Muscle of leg (tissue), 11 donors: Measurements from ENCODE around the gene SERPINB12. TPM values are rescaled to one million over a fixed set of nuclear protein-coding genes. Genes with fewer than 3 reads are reported as not detected.

Source experiments
- DNase-seq: peaks from one replicate; pipeline ENCODE4 v3.0.0; 2013
- H3K27ac ChIP-seq: one replicate; pipeline ENCODE4 v1.5.1; 2013; ENCODE audit warnings: mild to moderate bottlenecking, low read length, control low read depth
- H3K27me3 ChIP-seq: one replicate; pipeline ENCODE4 v1.6.1; 2013; ENCODE audit warnings: low read length; ENCODE audit not compliant: control insufficient read depth, insufficient read depth
- H3K36me3 ChIP-seq: one replicate; pipeline ENCODE4 v1.6.1; 2013; ENCODE audit warnings: low read length; ENCODE audit not compliant: control insufficient read depth, insufficient read depth
- H3K4me1 ChIP-seq: one replicate; pipeline ENCODE4 v1.6.1; 2013; ENCODE audit warnings: low read length; ENCODE audit not compliant: control insufficient read depth, insufficient read depth
- H3K4me3 ChIP-seq: one replicate; pipeline ENCODE4 v1.5.1; 2013; ENCODE audit warnings: low read length, control low read depth
- H3K9me3 ChIP-seq: replicated peaks from 2 replicates; pipeline ENCODE4 v1.6.1; 2013; ENCODE audit warnings: low read depth, low read length; ENCODE audit not compliant: control insufficient read depth
- WGBS: methylation state at CpG from one replicate; pipeline ENCODE4 v1.1.5; 2013; ENCODE audit warnings: missing lambda C conversion rate; ENCODE audit not compliant: insufficient coverage; 5-methylcytosine and 5-hydroxymethylcytosine counted together
- polyA plus RNA-seq, 8 donors: library from polyadenylated mRNA; unstranded; fragments of 120-200 nt; gene quantifications; one replicate each; pipeline versions ENCODE4 v1.2.1 to v1.2.3, GENCODE V29; 2013; ENCODE audit warnings: inconsistent platforms in 1 of 8, low replicate concordance in 1 of 8; ENCODE audit not compliant: insufficient read length in 8 of 8, insufficient read depth in 1 of 8
- total RNA-seq: library from RNA; stranded (reverse); fragments of 120-200 nt; gene quantifications from one replicate; pipeline ENCODE4 v1.2.4, GENCODE V29; 2013

SERPINB12 gene
- total and polyA plus RNA-seq, 9 donors = 0.23 to 1.3 (median 0.43) TPM

DNA sequence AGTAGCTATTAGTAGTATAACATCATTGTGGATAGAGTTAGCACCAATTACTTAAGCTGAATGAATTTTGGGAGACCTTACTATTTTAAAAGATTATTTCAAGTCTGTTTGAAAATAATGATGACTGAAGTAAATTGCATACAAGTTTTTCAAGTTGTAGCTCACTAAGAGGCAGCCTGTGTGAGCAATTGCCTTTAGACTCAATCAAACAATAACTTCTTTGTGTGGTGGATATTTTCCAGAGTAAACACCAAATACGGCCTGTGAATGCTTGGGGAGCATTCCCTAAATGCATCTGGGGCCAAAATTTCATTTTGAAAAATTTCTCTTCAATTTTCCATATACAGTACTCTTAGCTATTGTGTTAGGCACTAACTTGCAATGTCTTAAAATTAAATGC lies 7.9 kb downstream of the SERPINB12 start:
- DNase-seq = no peak
- H3K36me3 ChIP-seq = no peaks in the 10 kb centered on the region
- H3K27ac ChIP-seq = no peak overlapping the region
- no peaks in the 10 kb centered on the region for H3K27me3 ChIP-seq
- peaks cover 6% of the 10 kb centered on the region for H3K4me1 ChIP-seq
- no CpG with 5 or more reads among the region's 1 CpG for WGBS
- no peak overlapping the region for H3K4me3 ChIP-seq
- H3K9me3 ChIP-seq = no peaks in the 10 kb centered on the region

DNA sequence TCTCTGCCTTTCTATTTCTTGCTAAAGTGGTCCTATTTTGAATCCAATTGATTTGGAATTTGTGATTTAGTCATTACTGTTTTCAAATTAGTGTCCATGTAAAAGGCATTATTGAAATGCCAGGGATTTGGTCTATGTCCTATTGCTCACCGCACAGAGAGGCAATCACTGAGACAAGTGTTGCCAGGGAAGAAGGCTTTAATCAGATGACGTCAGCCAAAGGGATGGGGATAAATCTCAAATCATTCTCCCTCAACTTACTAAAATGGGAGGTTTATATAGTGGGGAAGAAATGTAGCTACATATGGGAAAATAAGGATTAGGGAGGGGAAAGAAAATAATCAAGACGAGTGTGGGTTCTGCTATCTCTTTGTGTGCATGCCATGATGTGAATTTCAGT lies 9.6 kb downstream of the SERPINB12 start:
- no peaks in the 10 kb centered on the region for H3K27me3 ChIP-seq
- no peak for DNase-seq
- peaks cover 6% of the 10 kb centered on the region for H3K4me1 ChIP-seq
- no peak overlapping the region for H3K4me3 ChIP-seq
- no peaks in the 10 kb centered on the region for H3K9me3 ChIP-seq
- H3K36me3 ChIP-seq = no peaks in the 10 kb centered on the region
- WGBS = 100% methylated on average over 1 of the region's 3 CpGs
- no peak overlapping the region for H3K27ac ChIP-seq

DNA sequence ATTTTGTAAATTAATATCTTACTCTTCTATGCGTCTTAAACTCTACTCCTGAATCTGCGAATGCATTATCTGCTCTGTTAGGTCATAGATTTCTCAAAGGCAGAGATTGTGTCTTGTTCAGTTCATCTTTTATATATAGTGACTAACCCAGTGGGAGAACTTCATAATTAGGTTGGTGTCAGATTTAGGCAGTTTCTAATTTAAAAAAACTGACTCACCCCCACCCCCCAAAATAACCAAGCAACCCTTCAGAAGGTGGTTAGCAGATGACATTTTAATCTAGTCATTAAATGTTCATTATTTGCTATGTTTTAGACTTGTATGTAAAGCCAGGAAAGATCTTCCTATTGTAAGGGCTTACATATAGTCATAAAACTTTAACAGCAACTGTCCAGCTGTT lies 10.4 kb downstream of the SERPINB12 start:
- Histone ChIP-seq H3K36me3 (no peaks in the 10 kb centered on the region), H3K4me3 (no peak overlapping the region), H3K27ac (peak overlapping the region; percentile 52), H3K4me1 (peaks cover 6% of the 10 kb centered on the region), H3K9me3 (no peaks in the 10 kb centered on the region), H3K27me3 (no peaks in the 10 kb centered on the region)
- no peak for DNase-seq
- WGBS = no CpG with 5 or more reads among the region's 2 CpGs

DNA sequence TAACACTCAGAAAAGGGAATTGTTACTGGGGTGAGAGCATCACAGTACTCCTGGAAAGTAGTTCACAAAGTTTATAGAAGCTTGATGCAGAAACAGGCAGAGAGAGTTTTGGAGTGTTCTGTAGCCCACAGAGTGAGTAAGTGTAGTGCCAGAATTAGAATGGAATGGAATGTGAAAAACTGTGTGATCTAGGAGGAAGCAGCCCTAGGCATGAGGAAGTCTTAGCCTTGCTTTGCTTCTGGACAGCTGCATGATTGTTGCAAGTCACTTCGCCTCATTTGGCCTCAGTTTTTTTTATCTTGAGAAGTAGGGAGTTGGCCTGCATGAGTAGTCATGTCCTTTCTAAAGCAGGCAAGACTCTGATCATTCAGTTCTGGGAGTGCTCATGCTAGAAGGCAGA lies 10.9 kb downstream of the SERPINB12 start:
- H3K4me1 ChIP-seq = peaks cover 6% of the 10 kb centered on the region
- no peaks in the 10 kb centered on the region for H3K36me3 ChIP-seq
- peak; percentile 78 for DNase-seq
- WGBS = no CpG with 5 or more reads among the region's 1 CpG
- no peaks in the 10 kb centered on the region for H3K27me3 ChIP-seq
- H3K9me3 ChIP-seq = no peaks in the 10 kb centered on the region
- peak overlapping the region; percentile 52 for H3K27ac ChIP-seq
- H3K4me3 ChIP-seq = no peak overlapping the region

DNA sequence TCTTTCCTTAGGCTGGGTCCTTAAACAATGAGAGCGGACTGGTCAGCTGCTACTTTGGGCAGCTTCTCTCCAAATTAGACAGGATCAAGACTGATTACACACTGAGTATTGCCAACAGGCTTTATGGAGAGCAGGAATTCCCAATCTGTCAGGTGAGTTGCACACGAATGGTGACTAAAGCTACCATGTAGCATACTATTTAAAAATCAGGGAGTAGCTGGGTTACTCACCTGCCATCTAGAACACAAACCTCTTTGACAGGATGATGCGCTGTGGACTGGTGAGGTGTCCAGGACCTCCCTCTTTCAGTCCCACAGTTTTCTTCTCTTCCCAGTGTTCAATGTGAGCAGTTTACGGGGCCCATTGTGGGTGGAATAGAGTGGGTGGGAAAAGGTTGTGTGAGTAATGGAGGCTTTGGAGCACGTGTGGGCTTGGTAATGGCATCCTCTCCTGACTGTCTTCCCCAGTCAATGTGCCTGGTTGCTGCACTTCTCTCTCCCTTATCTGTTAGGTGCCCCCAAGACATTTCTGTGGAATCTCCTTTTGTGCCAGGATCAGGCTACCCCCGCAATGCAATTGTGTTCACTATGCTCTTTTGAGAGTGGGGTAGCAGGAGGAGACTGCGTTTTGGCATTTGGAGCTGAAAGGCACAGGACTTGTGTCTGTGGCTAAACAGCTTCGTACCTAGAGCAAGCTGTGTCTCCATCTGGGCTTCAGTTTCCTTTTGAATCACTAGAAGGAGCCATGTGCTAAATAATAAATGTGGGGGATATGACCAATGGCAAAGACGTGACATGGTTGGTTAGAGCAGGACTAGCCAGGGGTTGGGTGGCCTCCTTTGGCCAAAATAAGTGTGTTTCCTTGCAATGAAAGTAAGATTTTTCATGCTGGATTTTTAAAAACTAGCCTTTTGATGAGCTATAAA lies 17.7 kb downstream of the SERPINB12 start:
- H3K27ac ChIP-seq = no peak overlapping the region
- H3K36me3 ChIP-seq = no peaks in the 10 kb centered on the region
- no peaks in the 10 kb centered on the region for H3K9me3 ChIP-seq
- 78% methylated on average over 6 of the region's 9 CpGs for WGBS
- peaks cover 4% of the 10 kb centered on the region for H3K4me1 ChIP-seq
- no peak for DNase-seq
- no peaks in the 10 kb centered on the region for H3K27me3 ChIP-seq
- no peak overlapping the region for H3K4me3 ChIP-seq

GRCh38 chr18:63562284-63562683 lies 20.1 kb downstream of the SERPINB12 start:
- H3K9me3 ChIP-seq = no peaks in the 10 kb centered on the region
- no peak for DNase-seq
- no peak overlapping the region for H3K27ac ChIP-seq
- no peaks in the 10 kb centered on the region for H3K27me3 ChIP-seq
- H3K4me1 ChIP-seq = peaks cover 4% of the 10 kb centered on the region
- WGBS = 91% methylated on average over 4 of the region's 4 CpGs
- no peaks in the 10 kb centered on the region for H3K36me3 ChIP-seq
- no peak overlapping the region for H3K4me3 ChIP-seq

DNA sequence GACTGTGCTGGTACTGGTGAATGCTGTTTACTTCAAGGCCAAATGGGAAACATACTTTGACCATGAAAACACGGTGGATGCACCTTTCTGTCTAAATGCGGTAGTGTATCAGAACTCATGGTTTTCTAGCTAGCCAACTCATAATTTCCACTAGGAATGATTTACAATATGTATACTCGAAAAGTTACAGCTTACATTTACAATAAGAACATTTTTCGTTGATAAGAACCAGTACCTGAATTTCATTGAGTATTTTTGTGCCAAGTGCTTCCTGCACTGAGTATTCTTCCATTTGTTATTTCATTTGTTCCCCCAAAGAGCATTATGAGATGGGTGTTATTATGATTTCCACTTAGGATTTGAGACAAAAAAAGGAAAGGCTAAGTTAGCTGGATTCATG lies 21.9 kb downstream of the SERPINB12 start:
- H3K36me3 ChIP-seq = no peaks in the 10 kb centered on the region
- no peak overlapping the region for H3K4me3 ChIP-seq
- no peaks in the 10 kb centered on the region for H3K9me3 ChIP-seq
- peaks cover 4% of the 10 kb centered on the region for H3K4me1 ChIP-seq
- H3K27ac ChIP-seq = no peak overlapping the region
- 40% methylated on average over 1 of the region's 4 CpGs for WGBS
- no peaks in the 10 kb centered on the region for H3K27me3 ChIP-seq
- no peak for DNase-seq

DNA sequence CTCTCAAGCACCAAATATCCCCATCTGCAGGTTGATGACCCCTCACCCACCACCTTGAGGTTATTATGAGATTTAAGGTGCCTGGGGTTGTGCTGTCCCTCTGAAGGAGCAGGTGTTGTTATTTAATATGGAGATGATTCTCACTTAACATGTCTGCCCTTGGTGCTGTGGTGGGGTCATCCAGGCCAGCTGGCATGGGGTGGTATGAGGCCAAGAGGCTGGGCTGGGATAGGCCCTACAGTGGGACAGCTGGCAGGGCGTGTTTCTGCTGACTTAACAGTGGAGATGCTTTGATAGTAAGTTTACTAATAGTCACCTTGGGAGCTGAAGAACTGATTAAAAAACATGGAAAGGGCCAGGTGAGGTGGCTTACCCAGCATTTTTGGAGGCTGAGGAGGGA lies 22.4 kb downstream of the SERPINB12 start:
- H3K36me3 ChIP-seq = no peaks in the 10 kb centered on the region
- no peak overlapping the region for H3K4me3 ChIP-seq
- H3K9me3 ChIP-seq = no peaks in the 10 kb centered on the region
- no peak overlapping the region for H3K27ac ChIP-seq
- H3K4me1 ChIP-seq = peaks cover 4% of the 10 kb centered on the region
- H3K27me3 ChIP-seq = no peaks in the 10 kb centered on the region
- peak; percentile 49 for DNase-seq
- 60% methylated on average over 1 of the region's 1 CpG for WGBS

DNA sequence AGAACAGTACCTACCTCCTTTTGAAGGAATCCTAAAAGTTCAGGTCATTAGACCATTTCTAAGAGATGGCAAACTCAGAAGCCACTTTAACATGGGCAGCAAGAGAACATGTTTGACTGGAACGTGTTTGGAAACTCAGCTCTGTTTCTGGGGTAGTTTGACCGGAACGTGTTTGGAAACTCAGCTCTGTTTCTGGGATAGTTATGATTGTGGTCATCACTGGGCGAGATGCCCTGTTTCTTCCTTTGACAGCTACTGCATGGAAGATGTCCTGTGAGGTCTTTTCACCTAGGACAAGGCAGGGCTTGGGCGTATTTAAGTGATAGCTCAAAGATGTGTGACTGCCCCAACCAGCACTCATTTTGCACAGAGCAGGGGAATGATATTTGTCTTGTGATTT lies 25.1 kb downstream of the SERPINB12 start:
- no peak overlapping the region for H3K4me3 ChIP-seq
- 88% methylated on average over 4 of the region's 5 CpGs for WGBS
- no peaks in the 10 kb centered on the region for H3K36me3 ChIP-seq
- peaks cover 4% of the 10 kb centered on the region for H3K4me1 ChIP-seq
- no peak for DNase-seq
- no peak overlapping the region for H3K27ac ChIP-seq
- no peaks in the 10 kb centered on the region for H3K27me3 ChIP-seq
- H3K9me3 ChIP-seq = no peaks in the 10 kb centered on the region

DNA sequence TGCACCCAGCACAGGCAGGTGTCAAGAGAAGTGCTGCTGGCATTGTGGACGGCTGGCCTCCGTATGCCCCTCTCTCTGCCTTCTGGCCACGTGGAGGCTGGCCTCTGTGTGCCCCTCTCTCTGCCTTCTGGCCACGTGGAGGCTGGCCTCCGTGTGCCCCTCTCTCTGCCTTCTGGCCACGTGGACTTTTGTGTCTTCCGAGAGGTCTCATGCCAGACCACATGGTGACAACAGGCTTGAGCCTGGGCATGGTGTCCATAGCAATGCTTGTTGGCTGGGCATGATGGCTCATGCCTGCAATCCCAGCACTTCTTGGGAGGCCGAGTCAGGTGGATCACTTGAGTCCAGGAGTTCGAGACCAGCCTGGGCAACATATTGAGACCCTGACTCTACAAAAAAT lies 25.7 kb downstream of the SERPINB12 start:
- WGBS = 78% methylated on average over 9 of the region's 9 CpGs
- DNase-seq = no peak
- Histone ChIP-seq H3K9me3 (no peaks in the 10 kb centered on the region), H3K36me3 (no peaks in the 10 kb centered on the region), H3K27ac (no peak overlapping the region), H3K27me3 (no peaks in the 10 kb centered on the region), H3K4me3 (no peak overlapping the region), H3K4me1 (peaks cover 4% of the 10 kb centered on the region)
